ENCODE results near the gene PCDHA7.
"Not testable (repeated sequence)": the region's sequence is repeated elsewhere in the genome, so short reads cannot be mapped to it uniquely, and the experiment has no call there.

The PCDHA7 gene, protein sequence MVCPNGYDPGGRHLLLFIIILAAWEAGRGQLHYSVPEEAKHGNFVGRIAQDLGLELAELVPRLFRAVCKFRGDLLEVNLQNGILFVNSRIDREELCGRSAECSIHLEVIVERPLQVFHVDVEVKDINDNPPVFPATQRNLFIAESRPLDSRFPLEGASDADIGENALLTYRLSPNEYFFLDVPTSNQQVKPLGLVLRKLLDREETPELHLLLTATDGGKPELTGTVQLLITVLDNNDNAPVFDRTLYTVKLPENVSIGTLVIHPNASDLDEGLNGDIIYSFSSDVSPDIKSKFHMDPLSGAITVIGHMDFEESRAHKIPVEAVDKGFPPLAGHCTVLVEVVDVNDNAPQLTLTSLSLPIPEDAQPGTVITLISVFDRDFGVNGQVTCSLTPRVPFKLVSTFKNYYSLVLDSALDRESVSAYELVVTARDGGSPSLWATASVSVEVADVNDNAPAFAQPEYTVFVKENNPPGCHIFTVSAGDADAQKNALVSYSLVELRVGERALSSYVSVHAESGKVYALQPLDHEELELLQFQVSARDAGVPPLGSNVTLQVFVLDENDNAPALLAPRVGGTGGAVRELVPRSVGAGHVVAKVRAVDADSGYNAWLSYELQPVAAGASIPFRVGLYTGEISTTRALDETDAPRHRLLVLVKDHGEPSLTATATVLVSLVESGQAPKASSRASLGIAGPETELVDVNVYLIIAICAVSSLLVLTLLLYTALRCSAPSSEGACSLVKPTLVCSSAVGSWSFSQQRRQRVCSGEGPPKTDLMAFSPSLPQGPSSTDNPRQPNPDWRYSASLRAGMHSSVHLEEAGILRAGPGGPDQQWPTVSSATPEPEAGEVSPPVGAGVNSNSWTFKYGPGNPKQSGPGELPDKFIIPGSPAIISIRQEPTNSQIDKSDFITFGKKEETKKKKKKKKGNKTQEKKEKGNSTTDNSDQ

DNA sequence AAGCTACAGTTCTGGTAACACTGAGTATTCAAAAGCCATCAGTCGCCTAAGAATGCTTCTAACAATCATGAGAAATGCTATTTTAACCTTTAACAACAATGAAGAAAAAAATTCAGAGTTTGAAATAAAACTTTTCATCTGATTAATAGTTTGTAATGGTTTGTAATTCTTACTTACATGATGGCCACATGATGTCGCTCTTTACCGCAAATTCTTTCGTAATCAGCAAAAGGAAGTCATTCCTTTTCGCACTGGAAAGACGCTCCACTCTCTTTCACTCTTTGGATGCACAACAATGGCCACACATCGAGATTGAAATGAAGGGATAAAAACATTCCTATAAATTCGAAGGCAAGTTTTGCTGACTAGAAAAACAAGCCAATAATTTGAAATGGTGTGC lies at the start of gene PCDHA7:
Gene PCDHA7, plus strand, starts transcription at position 277 of the 400 bp plus-strand sequence. Its CDS starts 115 bp downstream, at position 392.
- DNase-seq (ENCODE audit: low read depth): no peak

DNA sequence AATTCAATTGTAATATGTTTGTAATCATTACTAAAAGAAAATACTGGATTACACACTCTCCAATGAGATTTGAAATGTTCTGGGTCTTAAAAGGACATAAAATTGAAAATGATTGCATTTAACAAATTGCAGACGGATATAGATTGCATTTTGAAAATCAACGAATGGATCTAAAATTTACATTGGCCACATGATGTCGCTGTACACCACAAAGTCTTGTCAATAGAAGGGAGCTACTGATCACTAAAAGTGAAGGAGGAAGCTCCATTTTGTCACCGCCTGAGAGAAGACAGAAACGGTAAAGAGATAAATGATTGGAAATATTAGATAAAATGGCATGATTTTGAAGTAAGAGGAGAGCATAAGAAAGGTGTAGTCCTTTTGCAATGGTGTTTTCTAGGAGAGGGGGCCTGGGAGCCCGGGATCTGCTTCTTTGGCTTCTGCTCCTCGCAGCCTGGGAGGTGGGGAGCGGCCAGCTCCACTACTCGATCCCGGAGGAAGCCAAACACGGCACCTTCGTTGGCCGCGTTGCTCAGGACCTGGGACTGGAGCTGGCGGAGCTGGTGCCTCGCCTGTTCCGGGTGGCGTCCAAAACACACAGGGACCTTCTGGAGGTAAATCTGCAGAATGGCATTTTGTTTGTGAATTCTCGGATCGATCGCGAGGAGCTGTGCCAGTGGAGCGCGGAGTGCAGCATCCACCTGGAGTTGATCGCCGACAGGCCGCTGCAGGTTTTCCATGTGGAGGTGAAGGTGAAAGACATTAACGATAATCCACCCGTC lies 48.0 kb upstream of the PCDHA7 start, which contains the start of gene PCDHA1:
Gene PCDHA1, plus strand, starts transcription at position 236 of the 782 bp plus-strand sequence.
- no peak for DNase-seq (ENCODE audit: low read depth)

DNA sequence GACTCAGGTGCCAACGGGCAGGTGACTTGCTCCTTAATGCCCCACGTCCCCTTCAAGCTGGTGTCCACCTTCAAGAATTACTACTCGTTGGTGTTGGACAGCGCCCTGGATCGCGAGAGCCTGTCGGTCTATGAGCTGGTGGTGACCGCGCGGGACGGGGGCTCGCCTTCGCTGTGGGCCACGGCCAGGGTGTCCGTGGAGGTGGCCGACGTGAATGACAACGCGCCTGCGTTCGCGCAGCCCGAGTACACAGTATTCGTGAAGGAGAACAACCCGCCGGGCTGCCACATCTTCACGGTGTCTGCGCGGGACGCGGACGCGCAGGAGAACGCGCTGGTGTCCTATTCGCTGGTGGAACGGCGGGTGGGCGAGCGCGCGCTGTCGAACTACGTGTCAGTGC lies 46.6 kb upstream of the PCDHA7 start:
- DNase-seq (ENCODE audit: low read depth): not testable (repeated sequence)

DNA sequence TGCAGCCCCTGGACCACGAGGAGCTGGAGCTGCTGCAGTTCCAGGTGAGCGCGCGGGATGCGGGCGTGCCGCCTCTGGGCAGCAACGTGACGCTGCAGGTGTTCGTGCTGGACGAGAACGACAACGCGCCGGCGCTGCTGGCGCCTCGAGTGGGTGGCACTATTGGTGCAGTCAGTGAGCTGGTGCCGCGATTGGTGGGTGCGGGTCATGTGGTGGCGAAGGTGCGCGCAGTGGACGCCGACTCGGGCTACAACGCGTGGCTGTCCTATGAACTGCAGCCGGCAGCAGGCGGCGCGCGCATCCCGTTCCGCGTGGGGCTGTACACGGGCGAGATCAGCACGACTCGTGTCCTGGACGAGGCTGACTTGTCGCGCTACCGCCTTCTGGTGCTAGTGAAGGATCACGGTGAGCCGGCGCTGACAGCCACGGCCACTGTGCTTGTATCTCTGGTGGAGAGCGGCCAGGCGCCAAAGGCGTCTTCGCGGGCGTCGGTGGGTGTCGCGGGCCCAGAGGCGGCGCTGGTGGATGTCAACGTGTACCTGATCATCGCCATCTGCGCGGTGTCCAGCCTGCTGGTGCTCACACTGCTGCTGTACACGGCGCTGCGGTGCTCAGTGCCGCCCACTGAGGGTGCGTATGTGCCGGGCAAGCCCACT lies 46.1 kb upstream of the PCDHA7 start:
- DNase-seq (ENCODE audit: low read depth): not testable (repeated sequence)

DNA sequence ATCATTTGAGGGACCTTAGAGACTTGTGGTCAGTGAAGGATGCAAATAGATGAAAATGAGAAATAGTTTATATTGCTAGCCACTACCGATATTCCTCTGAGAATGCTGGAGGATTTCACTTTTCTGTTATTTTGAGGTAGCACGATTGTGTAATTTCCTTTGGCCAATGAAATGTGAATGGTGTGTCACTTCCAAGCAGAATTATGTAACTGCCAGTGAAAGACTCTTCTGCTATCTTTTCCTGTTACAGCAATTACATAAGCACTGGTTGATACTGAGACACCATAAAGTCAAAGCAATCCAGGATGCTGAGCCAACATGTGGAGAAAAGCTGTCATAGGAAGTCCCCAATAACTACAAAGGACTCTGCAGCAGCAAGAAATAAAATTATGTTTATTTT lies 43.0 kb upstream of the PCDHA7 start:
- DNase-seq (ENCODE audit: low read depth): no peak

DNA sequence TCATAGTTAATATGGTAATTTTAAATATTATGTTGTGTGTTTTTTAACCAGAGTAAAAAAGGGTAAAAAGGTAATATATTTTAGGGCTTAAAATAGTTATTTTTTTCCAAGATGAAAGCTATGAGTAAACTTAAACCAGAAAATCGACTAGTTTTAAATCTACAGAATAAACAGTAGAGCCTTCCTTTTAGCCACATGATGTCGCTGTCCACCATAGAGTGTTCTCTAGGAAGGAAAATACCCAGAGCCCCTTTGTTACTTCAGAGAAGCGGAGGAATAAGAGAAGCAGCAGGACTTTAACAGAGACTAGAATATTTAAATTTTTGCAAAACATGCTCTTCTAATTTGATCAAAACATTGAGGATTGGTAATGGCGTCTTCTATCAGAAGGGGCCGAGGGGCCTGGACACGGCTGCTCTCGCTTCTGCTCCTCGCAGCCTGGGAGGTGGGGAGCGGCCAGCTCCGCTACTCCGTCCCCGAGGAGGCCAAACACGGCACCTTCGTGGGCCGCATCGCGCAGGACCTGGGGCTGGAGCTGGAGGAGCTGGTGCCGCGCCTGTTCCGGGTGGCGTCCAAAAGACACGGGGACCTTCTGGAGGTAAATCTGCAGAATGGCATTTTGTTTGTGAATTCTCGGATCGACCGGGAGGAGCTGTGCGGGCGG lies 39.3 kb upstream of the PCDHA7 start, which contains the start of gene PCDHA2:
Gene PCDHA2, plus strand, starts transcription at position 258 of the 664 bp plus-strand sequence.
- no peak for DNase-seq (ENCODE audit: low read depth)

DNA sequence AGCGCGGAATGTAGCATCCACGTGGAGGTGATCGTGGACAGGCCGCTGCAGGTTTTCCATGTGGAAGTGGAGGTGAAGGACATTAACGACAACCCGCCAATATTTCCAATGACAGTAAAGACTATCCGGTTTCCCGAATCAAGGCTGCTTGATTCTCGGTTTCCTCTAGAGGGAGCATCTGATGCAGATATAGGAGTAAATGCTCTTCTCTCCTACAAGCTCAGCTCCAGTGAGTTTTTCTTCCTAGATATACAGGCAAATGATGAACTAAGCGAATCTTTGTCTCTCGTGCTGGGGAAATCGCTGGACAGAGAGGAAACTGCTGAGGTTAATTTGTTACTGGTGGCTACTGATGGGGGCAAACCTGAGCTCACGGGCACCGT lies 38.8 kb upstream of the PCDHA7 start:
- DNase-seq (ENCODE audit: low read depth): no peak

DNA sequence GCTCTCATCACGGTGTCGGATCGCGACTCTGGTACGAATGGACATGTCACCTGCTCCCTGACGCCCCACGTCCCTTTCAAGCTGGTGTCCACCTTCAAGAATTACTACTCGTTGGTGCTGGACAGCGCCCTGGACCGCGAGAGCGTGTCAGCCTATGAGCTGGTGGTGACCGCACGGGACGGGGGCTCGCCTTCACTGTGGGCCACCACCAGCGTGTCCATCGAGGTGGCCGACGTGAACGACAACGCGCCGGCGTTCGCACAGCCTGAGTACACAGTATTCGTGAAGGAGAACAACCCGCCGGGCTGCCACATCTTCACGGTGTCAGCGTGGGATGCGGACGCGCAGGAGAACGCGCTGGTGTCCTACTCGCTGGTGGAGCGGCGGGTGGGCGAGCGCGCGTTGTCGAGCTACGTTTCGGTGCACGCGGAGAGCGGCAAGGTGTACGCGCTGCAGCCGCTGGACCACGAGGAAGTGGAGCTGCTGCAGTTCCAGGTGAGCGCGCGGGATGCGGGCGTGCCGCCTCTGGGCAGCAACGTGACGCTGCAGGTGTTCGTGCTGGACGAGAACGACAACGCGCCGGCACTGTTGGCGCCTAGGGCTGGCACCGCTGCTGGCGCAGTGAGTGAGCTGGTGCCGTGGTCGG lies 37.9 kb upstream of the PCDHA7 start:
- DNase-seq (ENCODE audit: low read depth): not testable (repeated sequence)

DNA sequence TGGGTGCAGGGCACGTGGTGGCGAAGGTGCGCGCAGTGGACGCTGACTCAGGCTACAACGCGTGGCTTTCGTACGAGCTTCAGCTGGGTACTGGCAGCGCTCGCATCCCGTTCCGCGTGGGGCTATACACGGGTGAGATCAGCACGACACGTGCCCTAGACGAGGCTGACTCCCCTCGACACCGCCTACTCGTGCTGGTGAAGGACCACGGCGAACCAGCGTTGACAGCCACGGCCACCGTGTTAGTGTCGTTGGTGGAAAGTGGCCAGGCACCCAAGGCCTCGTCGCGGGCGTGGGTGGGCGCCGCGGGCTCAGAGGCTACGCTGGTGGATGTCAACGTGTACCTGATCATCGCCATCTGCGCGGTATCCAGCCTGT lies 37.4 kb upstream of the PCDHA7 start:
- DNase-seq (ENCODE audit: low read depth): no peak

DNA sequence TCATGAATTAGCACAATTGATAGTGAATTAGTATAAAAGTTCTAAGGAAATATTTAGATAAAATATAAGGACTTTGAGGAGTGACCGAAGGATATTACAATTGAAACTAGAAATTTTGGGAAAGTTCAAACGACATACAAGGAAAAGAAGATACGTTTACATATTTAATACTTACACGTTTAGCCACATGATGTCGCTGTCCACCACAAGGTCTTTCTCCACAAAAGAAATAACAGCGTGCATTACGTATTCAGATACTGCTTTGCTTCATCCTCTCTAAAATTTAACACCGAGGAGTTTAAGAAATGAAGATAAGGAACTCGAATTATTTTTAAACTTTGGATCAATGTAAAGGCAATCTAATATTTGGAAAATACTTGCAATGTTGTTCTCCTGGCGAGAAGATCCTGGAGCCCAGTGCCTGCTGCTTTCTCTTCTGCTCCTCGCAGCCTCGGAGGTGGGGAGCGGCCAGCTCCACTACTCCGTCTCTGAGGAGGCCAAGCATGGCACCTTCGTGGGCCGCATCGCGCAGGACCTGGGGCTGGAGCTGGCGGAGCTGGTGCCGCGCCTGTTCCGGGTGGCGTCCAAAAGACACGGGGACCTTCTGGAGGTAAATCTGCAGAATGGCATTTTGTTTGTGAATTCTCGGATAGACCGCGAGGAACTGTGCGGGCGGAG lies 33.1 kb upstream of the PCDHA7 start, which contains the start of gene PCDHA3:
Gene PCDHA3, plus strand, starts transcription at position 242 of the 678 bp plus-strand sequence.
- DNase-seq (ENCODE audit: low read depth): no peak

DNA sequence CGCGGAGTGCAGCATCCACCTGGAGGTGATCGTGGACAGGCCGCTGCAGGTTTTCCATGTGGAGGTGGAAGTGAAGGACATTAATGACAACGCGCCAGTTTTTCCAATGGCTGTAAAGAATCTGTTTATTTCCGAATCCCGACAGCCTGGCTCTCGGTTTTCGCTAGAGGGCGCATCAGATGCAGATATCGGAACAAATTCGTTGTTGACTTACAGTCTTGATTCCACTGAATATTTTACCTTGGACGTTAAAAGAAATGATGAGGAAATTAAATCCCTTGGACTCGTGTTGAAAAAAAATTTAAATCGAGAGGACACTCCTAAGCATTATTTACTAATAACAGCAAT lies 32.6 kb upstream of the PCDHA7 start:
- DNase-seq (ENCODE audit: low read depth): no peak

DNA sequence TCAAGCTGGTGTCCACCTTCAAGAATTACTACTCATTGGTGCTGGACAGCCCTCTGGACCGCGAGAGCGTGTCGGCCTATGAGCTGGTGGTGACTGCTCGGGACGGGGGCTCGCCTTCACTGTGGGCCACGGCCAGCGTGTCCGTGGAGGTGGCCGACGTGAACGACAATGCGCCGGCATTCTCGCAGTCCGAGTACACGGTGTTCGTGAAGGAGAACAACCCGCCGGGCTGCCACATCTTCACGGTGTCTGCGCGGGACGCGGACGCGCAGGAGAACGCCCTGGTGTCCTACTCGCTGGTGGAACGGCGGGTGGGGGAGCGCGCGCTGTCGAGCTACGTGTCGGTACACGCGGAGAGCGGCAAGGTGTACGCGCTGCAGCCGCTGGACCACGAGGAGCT lies 31.7 kb upstream of the PCDHA7 start:
- DNase-seq (ENCODE audit: low read depth): not testable (repeated sequence)

DNA sequence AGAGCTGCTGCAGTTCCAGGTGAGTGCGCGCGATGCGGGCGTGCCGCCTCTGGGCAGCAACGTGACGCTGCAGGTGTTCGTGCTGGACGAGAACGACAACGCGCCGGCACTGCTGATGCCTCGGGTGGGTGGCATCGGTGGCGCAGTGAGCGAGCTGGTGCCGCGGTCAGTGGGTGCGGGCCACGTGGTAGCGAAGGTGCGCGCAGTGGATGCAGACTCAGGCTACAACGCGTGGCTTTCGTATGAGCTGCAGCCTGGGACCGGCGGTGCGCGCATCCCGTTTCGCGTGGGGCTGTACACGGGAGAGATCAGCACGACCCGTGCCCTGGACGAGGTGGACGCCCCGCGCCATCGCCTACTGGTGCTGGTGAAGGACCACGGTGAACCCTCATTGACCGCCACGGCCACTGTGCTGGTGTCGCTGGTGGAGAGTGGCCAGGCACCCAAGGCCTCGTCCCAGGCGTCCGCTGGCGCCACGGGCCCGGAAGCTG lies 31.2 kb upstream of the PCDHA7 start:
- DNase-seq (ENCODE audit: low read depth): no peak

DNA sequence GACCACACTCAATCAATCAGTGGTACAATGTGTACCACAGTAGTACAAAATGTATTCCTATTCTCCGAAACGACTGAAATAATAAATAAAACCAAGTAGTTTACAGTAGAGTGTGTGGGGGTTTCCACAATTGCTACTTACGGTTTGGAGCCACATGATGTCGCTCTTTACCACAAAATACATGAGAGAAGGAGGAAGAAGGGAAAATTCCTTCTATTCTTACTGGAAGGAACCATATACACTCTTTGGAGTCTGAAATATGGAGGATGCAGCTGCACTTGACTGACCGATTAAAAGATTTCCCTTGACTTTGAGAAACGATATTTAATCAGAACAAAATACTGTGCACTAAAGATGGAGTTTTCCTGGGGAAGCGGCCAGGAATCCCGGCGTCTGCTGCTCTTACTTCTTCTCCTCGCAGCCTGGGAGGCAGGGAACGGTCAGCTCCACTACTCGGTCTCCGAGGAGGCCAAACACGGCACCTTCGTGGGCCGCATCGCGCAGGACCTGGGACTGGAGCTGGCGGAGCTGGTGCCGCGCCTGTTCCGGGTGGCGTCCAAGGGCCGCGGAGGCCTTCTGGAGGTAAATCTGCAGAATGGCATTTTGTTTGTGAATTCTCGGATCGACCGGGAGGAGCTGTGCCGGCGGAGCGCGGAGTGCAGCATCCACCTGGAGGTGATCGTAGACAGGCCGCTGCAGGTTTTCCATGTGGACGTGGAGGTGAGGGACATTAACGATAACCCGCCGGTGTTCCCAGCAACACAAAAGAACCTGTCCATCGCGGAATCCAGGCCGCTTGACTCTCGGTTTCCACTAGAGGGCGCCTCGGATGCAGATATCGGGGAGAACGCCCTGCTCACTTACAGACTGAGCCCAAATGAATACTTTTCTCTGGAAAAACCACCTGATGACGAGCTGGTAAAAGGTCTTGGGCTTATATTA lies 27.0 kb upstream of the PCDHA7 start, which contains the start of gene PCDHA4:
Gene PCDHA4, plus strand, starts transcription at position 235 of the 942 bp plus-strand sequence.
- DNase-seq (ENCODE audit: low read depth): no peak

DNA sequence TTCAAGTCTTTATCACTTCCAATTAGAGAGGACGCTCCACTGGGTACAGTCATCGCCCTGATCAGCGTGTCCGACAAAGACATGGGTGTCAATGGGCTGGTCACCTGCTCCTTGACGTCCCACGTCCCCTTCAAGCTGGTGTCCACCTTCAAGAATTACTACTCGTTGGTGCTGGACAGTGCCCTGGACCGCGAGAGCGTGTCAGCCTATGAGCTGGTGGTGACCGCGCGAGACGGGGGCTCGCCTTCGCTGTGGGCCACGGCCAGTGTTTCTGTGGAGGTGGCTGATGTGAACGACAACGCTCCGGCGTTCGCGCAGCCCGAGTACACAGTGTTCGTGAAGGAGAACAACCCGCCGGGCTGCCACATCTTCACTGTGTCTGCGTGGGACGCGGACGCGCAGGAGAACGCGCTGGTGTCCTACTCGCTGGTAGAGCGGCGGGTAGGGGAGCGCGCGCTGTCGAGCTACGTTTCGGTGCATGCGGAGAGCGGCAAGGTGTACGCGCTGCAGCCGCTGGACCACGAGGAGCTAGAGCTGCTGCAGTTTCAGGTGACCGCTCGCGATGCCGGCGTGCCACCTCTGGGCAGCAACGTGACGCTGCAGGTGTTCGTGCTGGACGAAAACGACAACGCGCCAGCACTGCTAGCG lies 25.7 kb upstream of the PCDHA7 start:
- not testable (repeated sequence) for DNase-seq (ENCODE audit: low read depth)

DNA sequence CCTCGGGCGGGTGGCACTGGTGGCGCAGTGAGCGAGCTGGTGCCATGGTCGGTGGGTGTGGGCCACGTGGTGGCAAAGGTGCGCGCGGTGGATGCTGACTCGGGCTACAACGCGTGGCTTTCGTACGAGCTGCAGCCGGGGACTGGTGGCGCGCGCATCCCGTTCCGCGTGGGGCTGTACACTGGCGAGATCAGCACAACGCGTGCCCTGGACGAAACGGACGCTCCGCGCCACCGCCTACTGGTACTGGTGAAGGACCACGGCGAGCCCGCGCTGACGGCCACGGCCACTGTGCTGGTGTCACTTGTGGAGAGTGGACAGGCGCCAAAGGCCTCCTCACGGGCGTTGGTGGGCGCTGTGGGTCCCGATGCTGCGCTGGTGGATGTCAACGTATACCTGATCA lies 25.2 kb upstream of the PCDHA7 start:
- DNase-seq (ENCODE audit: low read depth): no peak

DNA sequence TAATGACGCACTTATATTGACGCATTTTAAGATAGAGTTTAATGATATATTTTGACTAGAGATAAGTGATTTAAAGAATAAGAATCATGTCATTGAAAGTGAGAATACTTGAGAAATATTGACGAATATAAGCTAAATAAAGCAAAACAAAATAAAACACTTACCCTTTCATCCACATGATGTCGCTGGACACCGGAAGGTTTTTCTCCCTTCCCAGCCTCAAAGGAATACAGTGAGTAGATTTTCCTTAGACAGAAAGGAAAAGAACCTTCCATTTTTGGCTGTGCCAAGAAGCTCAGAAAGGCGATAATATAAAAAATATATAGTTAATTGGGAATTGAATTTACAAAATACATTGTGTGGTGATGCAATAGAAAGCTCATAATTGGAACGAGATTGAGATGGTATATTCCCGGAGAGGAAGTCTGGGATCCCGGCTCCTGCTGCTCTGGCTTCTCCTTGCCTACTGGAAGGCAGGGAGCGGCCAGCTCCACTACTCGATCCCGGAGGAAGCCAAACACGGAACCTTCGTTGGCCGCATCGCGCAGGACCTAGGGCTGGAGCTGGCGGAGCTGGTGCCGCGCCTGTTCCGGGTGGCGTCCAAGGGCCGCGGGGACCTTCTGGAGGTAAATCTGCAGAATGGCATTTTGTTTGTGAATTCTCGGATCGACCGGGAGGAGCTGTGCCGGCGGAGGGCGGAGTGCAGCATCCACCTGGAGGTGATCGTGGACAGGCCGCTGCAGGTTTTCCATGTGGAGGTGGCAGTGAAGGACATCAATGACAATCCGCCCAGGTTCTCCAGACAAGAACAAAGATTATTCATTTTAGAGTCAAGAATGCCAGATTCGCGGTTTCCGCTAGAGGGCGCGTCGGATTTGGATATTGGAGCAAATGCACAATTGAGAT lies 12.4 kb upstream of the PCDHA7 start, which contains the start of gene PCDHA5:
Gene PCDHA5, plus strand, starts transcription at position 239 of the 906 bp plus-strand sequence.
- DNase-seq (ENCODE audit: low read depth): no peak

Data from HS-5 (cell line).